WTC11 (cell line): ENCODE results near the gene FGF1.

Experiments used
- GABPB1 ChIP-seq: sonication (generic); formaldehyde crosslinking; IDR thresholded peaks from 2 replicates; pipeline ENCODE4 v1.8.1; 2023; ENCODE audit warnings: mild to moderate bottlenecking, missing genetic modification reagents
- JUN ChIP-seq: sonication (generic); formaldehyde crosslinking; IDR thresholded peaks from 2 replicates; pipeline ENCODE4 v1.8.0; 2023; ENCODE audit warnings: mild to moderate bottlenecking, missing genetic modification reagents
- NFYB ChIP-seq: sonication (generic); formaldehyde crosslinking; conservative IDR thresholded peaks from 2 replicates; pipeline ENCODE4 v1.8.0; 2022; ENCODE audit warnings: low read depth, missing genetic modification reagents
- ZNF317 ChIP-seq: sonication (generic); formaldehyde crosslinking; IDR thresholded peaks from 2 replicates; pipeline ENCODE4 v1.8.1; 2023; ENCODE audit warnings: low read depth, mild to moderate bottlenecking, moderate library complexity, missing genetic modification reagents, borderline replicate concordance
- TF ChIP-seq, protein P1 (sequence below): fragments of 200-600 bp; IDR thresholded peaks from 2 replicates; pipeline ENCODE4 v1.8.0; 2022; ENCODE audit warnings: antibody characterized with exemption
- TF ChIP-seq, protein P2 (sequence below): sonication (generic); formaldehyde crosslinking; IDR thresholded peaks from 2 replicates; pipeline ENCODE4 v1.8.0; 2022; ENCODE audit warnings: missing genetic modification reagents
- TF ChIP-seq, protein P3 (sequence below): sonication (generic); formaldehyde crosslinking; IDR thresholded peaks from 2 replicates; pipeline ENCODE4 v1.8.0; 2022; ENCODE audit warnings: mild to moderate bottlenecking, missing genetic modification reagents

DNA sequence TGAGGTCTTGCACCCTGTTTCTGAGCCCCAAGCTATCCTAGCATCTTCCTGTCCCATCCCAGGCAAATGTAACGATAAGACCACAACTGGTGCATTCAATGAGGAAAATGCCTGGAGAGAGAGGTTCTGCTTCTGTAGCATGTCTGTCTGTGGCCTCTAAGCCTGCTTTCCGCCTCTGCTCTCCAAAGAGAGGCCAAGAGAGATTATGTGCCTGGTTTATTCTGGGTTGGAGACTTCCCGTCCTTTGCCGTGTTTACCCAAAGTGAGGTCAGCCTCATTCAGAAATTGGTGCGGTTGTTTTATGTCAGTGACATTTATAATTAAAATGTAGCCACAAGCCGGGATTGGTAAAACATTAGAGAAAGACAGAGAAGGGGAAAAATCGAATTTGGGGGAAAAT, 77.8 kb downstream of the FGF1 start:
- TF ChIP-seq, protein P1, sequence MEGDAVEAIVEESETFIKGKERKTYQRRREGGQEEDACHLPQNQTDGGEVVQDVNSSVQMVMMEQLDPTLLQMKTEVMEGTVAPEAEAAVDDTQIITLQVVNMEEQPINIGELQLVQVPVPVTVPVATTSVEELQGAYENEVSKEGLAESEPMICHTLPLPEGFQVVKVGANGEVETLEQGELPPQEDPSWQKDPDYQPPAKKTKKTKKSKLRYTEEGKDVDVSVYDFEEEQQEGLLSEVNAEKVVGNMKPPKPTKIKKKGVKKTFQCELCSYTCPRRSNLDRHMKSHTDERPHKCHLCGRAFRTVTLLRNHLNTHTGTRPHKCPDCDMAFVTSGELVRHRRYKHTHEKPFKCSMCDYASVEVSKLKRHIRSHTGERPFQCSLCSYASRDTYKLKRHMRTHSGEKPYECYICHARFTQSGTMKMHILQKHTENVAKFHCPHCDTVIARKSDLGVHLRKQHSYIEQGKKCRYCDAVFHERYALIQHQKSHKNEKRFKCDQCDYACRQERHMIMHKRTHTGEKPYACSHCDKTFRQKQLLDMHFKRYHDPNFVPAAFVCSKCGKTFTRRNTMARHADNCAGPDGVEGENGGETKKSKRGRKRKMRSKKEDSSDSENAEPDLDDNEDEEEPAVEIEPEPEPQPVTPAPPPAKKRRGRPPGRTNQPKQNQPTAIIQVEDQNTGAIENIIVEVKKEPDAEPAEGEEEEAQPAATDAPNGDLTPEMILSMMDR: no peak
- TF ChIP-seq, protein P2, sequence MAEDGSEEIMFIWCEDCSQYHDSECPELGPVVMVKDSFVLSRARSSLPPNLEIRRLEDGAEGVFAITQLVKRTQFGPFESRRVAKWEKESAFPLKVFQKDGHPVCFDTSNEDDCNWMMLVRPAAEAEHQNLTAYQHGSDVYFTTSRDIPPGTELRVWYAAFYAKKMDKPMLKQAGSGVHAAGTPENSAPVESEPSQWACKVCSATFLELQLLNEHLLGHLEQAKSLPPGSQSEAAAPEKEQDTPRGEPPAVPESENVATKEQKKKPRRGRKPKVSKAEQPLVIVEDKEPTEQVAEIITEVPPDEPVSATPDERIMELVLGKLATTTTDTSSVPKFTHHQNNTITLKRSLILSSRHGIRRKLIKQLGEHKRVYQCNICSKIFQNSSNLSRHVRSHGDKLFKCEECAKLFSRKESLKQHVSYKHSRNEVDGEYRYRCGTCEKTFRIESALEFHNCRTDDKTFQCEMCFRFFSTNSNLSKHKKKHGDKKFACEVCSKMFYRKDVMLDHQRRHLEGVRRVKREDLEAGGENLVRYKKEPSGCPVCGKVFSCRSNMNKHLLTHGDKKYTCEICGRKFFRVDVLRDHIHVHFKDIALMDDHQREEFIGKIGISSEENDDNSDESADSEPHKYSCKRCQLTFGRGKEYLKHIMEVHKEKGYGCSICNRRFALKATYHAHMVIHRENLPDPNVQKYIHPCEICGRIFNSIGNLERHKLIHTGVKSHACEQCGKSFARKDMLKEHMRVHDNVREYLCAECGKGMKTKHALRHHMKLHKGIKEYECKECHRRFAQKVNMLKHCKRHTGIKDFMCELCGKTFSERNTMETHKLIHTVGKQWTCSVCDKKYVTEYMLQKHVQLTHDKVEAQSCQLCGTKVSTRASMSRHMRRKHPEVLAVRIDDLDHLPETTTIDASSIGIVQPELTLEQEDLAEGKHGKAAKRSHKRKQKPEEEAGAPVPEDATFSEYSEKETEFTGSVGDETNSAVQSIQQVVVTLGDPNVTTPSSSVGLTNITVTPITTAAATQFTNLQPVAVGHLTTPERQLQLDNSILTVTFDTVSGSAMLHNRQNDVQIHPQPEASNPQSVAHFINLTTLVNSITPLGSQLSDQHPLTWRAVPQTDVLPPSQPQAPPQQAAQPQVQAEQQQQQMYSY: no peak
- TF ChIP-seq JUN (CRISPR knock-in tag) (no peak), NFYB (no peak), ZNF317 (CRISPR knock-in tag) (no peak), GABPB1 (CRISPR knock-in tag) (no peak)
- TF ChIP-seq, protein P3, sequence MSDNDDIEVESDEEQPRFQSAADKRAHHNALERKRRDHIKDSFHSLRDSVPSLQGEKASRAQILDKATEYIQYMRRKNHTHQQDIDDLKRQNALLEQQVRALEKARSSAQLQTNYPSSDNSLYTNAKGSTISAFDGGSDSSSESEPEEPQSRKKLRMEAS (CRISPR knock-in tag): no peak
